Right renal pelvis (tissue), 4 donors: Measurements from ENCODE around the gene ARID3A. TPM values are rescaled to one million over a fixed set of nuclear protein-coding genes. Genes with fewer than 3 reads are reported as not detected.

Source experiments
- DNase-seq, 4 donors: peaks; one replicate each; pipeline ENCODE4 v3.0.0-alpha.2; 2013; ENCODE audit warnings: low read depth in 4 of 4, low spot score in 3 of 4, missing footprints in 1 of 4
- polyA plus RNA-seq, 4 donors: library from polyadenylated mRNA; unstranded; fragments of 120-200 nt; gene quantifications; one replicate each; pipeline ENCODE4 v1.2.1, GENCODE V29; 2013; ENCODE audit not compliant: insufficient read length in 4 of 4

ARID3A gene
- polyA plus RNA-seq, 4 donors: 19.4 to 27.4 (median 22.9) TPM

DNA sequence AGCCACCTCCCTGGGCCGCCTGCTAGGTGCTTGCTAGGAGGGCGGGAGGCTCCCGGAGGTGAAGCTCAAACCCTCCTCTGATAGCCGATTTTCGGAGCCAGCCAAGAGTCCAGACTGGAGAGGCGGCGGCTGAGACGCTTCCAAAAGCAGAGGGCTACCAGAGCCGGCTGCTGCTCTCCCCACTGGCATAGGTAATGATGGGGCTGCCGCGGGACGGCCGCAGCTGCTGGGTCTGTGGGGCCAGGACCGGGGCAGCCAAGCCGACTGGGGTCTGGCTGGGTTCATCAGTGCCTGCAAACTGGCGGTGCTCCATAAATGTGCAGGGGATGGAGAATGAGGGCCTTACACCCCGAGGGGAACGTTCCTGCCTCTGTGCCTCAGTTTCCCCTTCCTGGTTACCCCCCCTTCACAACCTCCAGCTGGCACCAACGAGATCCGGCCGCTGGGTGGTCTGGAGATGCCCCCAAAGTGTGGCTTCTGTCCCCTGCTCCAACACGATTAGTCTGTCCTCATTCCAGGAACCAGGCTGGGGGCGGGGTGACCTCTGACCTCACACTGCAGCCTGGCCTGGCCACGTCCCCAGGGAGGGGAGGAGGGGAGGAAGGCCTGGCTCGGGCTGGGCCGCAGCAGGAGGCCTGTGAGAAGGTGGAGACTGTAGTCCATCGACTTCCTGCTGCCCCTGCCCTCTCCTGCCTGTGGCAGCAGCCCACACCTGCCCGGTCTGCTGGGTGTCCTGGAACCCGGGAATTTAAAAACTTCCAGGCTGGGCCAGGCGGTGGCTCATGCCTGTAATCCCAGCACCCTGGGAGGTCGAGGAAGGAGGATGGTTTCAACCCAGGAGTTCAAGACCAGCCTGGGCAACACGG, 54.5 kb downstream of the ARID3A start:
- no peak for DNase-seq

GRCh38 chr19:982567-983170, 56.8 kb downstream of the ARID3A start:
- DNase-seq: peak in 1 of 4 donors; percentile 74

GRCh38 chr19:984165-984967, 58.5 kb downstream of the ARID3A start, which contains the start of gene WDR18:
WDR18 (plus strand) TSS chr19:984345; CDS start chr19:984354, 9 bp downstream.
- DNase-seq: peak; percentile 75 to 83 (median 81)

DNA sequence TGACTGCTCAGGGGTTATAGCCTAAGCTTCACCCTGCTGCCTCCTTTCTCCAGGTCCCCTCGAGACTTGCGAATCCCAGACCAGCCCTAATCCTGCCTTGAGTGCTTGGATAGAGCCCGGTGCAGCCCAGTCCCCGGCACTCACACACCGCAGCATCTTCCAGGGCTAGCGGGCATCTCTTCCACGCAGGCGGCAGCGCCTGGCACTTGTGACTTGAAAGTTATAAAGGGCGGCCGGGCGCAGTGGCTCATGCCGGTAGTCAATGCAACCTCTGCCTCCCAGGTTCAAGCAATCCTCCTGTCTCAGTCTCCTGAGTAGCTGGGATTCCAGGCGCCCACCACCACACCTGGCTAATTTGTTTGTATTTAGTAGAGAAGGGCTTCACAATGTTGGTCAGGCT, 60.2 kb downstream of the ARID3A start:
- DNase-seq: no peak

DNA sequence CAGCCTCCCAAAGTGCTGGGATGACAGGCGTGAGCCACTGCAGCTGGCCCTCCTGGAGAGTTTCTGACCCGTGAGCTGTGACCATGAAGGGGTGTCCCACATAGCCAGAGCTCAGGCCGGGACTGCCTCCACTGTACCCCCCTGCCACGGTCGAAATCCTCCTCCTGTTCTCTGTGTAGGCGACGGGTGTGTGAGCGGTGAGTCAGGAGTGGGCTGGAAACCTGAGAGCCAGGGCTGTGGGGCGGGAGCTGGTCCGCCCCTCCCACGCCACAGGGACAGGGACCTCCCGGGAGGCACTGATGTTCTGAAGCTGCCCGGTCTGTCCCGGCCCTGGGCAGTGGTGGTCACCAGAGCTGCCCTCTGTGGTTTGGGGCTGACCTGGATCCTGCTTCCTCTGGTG, 62.2 kb downstream of the ARID3A start:
- DNase-seq: no peak

- no peak for DNase-seq
These were observed 62.7 kb downstream of the ARID3A start for GRCh38 chr19:988510-988909.

GRCh38 chr19:989381-990081, 63.7 kb downstream of the ARID3A start:
- DNase-seq: no peak

GRCh38 chr19:990119-990571, 64.3 kb downstream of the ARID3A start:
- DNase-seq: no peak

- no peak for DNase-seq
These were observed 64.9 kb downstream of the ARID3A start for GRCh38 chr19:990746-991145.

DNA sequence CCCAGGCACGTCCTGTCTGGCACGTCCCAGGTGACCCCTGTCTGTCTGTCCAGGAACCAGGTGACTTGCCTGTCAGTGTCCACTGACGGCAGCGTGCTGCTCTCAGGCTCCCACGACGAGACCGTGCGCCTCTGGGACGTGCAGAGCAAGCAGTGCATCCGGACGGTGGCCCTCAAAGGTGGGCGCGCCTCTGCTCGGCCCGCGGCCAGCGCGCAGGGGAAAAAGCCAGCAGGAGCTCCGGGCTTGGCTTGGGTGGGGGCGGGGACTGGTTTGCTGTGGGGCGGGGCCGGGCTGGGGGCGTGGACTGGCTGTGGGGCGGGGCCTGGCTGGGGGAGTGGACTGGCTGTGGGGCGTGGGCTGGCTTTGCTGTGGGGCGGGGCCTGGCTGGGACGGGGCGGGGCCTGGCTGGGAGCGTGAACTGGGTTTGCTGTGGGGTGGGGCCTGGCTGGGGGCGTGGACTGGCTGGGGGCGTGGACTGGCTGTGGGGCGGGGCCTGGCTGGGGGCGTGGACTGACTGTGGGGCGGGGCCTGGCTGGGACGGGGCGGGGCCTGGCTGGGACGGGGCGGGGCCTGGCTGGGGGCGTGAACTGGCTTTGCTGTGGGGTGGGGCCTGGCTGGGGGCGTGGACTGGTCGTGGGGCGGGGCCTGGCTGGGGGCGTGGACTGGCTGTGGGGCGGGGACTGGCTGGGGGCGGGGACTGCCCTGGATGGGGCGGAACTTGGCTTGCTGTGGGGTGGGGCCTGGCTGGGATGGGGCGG, 65.5 kb downstream of the ARID3A start:
- DNase-seq: no peak

DNA sequence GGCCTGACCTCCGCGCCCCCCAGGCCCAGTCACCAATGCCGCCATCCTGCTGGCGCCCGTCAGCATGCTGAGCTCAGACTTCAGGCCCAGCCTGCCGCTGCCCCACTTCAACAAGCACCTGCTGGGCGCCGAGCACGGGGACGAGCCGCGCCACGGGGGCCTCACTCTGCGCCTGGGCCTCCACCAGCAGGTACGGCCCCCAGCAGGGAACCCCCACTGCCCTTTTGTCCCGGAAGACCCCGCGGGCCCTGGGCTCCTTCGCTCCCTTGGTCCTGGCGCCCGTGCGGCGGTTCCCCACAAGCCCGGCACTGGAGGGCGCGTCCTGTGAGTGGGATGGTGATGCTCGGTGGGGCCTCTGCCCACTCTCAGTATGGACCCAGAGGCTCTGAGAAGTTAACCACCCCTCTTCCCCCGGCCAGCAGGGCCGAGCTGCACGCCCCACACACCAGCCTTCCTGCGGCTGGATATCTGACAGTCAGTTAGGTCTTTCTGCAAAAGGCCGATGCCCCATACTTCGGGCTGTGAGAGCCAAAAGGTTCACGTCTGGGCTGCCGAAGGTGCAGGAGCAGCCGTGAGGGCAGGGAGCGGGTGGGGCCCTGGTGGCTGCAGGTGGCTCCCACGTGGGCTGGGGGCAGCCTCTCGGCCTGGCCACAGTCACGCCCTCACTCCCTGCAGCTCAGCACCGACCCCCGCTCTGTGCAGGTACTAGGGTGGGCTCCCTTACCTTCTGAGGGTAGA, 66.3 kb downstream of the ARID3A start:
- DNase-seq: no peak

DNA sequence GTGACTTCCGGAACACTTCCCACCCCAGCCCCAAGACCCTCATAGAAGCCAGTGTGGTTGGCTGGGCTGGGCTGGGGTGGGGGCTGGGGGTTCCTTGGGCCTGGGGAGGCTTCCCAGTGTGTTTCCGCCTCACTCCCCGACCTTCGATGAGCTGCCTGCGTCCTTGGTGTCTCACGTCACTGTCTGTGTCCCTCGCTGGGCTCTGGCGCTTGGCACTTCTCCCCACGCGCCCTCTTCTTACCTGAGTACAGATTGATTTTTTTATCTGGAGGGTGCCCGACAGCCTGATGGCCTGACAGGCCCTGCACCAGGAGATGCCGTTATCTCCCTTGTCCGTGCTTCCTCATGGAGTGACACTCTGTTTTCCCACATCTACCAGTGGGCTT, 66.8 kb downstream of the ARID3A start:
- DNase-seq: no peak

- DNase-seq: no peak
These were observed 67.6 kb downstream of the ARID3A start for GRCh38 chr19:993361-993830.

GRCh38 chr19:993831-994393, 68.1 kb downstream of the ARID3A start:
- no peak for DNase-seq

GRCh38 chr19:994516-994915, 68.7 kb downstream of the ARID3A start:
- DNase-seq: no peak

DNA sequence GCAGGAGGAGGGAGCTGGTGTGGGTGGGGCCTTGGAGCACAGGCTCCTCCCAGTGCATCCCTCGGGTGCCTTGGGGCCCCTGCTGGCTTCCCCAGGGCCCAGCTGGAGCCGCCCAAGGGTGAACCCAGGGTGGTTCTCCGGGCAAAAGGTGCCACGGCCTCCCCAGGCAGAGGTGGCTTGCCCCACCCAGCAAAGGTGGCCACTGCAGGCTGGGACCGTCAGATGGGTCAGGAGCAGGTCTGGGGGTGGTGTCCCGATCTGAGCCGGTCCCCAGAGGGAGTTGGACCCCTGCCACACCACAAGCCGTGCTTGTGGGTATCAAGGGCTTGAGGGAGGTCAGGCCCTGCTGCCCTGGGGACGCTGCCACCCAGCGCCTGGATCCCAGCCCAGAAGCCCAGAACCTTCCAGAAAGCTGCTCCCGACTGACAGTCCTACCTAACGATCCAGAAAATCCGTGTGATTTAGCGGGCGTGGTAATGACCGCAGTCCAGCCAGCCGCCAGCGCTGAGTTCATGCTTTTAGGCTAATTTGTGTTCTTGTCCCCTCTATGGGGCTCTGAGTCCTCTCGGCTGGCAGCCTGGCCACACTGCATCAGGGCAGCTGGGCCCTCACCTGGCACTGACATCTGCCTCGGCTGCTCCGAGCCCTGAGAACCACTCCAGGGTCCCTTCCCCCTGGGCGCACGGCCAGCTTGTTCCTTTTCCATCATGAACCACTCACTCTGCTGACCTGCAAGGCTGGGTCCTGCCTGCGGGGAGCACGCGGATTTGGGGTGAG, 69.4 kb downstream of the ARID3A start:
- no peak for DNase-seq

GRCh38 chr19:996051-996838, 70.4 kb downstream of the ARID3A start:
- DNase-seq: no peak
